ENCODE measurements around the gene THAP9. TPM values are rescaled to one million over a fixed set of nuclear protein-coding genes. Genes with fewer than 3 reads are reported as not detected.

The THAP9 gene
- total RNA-seq, 1 donor from 2014 or later = 2.9 TPM

GRCh38 chr4:82934441-82934840 is 33.9 kb downstream of the THAP9 start:
- H3K4me3 ChIP-seq (ENCODE audit: low read depth, low read length) = no peak overlapping the region
- TF ChIP-seq CTCF (IDR thresholded peaks at IDR 0.05; ENCODE audit: insufficient read depth, low read length, severe bottlenecking) = no peak
- FAIRE-seq (no peak), DNase-seq (ENCODE audit: low read depth) (no peak)
- no peaks in the 10 kb centered on the region for H3K36me3 ChIP-seq (ENCODE audit: control insufficient read depth, insufficient read depth, low read length)
- H3K27me3 ChIP-seq (ENCODE audit: control insufficient read depth, insufficient read depth, low read length) = no peaks in the 10 kb centered on the region

- no peak for TF ChIP-seq CTCF (IDR thresholded peaks at IDR 0.05; ENCODE audit: insufficient read depth, low read length, severe bottlenecking)
- Histone ChIP-seq H3K4me3 (ENCODE audit: low read depth, low read length) (no peak overlapping the region), H3K27me3 (ENCODE audit: control insufficient read depth, insufficient read depth, low read length) (no peaks in the 10 kb centered on the region), H3K36me3 (ENCODE audit: control insufficient read depth, insufficient read depth, low read length) (no peaks in the 10 kb centered on the region)
- FAIRE-seq = no peak
- DNase-seq (ENCODE audit: low read depth) = no peak
Measured at GRCh38 chr4:82939414-82939813, 38.9 kb downstream of the THAP9 start.

GRCh38 chr4:82947498-82947897 is 47.0 kb downstream of the THAP9 start:
- Histone ChIP-seq H3K27me3 (ENCODE audit: control insufficient read depth, insufficient read depth, low read length) (no peaks in the 10 kb centered on the region), H3K4me3 (ENCODE audit: low read depth, low read length) (no peak overlapping the region), H3K36me3 (ENCODE audit: control insufficient read depth, insufficient read depth, low read length) (no peaks in the 10 kb centered on the region)
- no peak for TF ChIP-seq CTCF (IDR thresholded peaks at IDR 0.05; ENCODE audit: insufficient read depth, low read length, severe bottlenecking)
- FAIRE-seq (no peak), DNase-seq (ENCODE audit: low read depth) (no peak)

- DNase-seq (ENCODE audit: low read depth) (peak; percentile 12), FAIRE-seq (no peak)
- H3K4me3 ChIP-seq (ENCODE audit: low read depth, low read length) = no peak overlapping the region
- H3K36me3 ChIP-seq (ENCODE audit: control insufficient read depth, insufficient read depth, low read length) = no peaks in the 10 kb centered on the region
- TF ChIP-seq CTCF (IDR thresholded peaks at IDR 0.05; ENCODE audit: insufficient read depth, low read length, severe bottlenecking) = no peak
- H3K27me3 ChIP-seq (ENCODE audit: control insufficient read depth, insufficient read depth, low read length) = no peaks in the 10 kb centered on the region
Measured at GRCh38 chr4:82948647-82949204, 48.2 kb downstream of the THAP9 start.

- peak; percentile 20 for DNase-seq (ENCODE audit: low read depth)
- no peak for FAIRE-seq
- H3K4me3 ChIP-seq (ENCODE audit: low read depth, low read length) = no peak overlapping the region
- H3K36me3 ChIP-seq (ENCODE audit: control insufficient read depth, insufficient read depth, low read length) = no peaks in the 10 kb centered on the region
- no peaks in the 10 kb centered on the region for H3K27me3 ChIP-seq (ENCODE audit: control insufficient read depth, insufficient read depth, low read length)
- no peak for TF ChIP-seq CTCF (IDR thresholded peaks at IDR 0.05; ENCODE audit: insufficient read depth, low read length, severe bottlenecking)
Measured at GRCh38 chr4:82951196-82951595, 50.7 kb downstream of the THAP9 start.

GRCh38 chr4:82954212-82954611 is 53.7 kb downstream of the THAP9 start:
- no peak for TF ChIP-seq CTCF (IDR thresholded peaks at IDR 0.05; ENCODE audit: insufficient read depth, low read length, severe bottlenecking)
- DNase-seq (ENCODE audit: low read depth) = no peak
- no peak for FAIRE-seq
- no peaks in the 10 kb centered on the region for H3K36me3 ChIP-seq (ENCODE audit: control insufficient read depth, insufficient read depth, low read length)
- no peaks in the 10 kb centered on the region for H3K27me3 ChIP-seq (ENCODE audit: control insufficient read depth, insufficient read depth, low read length)
- H3K4me3 ChIP-seq (ENCODE audit: low read depth, low read length) = no peak overlapping the region
